ENCODE measurements around the gene RAB41.
"Not testable (repeated sequence)": the region's sequence is repeated elsewhere in the genome, so short reads cannot be mapped to it uniquely, and the experiment has no call there.

Gene RAB41

GRCh38 chrX:70281951-70282350 is at the start of gene RAB41:
TSS of gene RAB41 (plus strand) at chrX:70282172. CDS start at chrX:70282218, 46 bp downstream.
- no peak for DNase-seq

GRCh38 chrX:70234355-70234754 is 47.6 kb upstream of the RAB41 start, which contains the start of gene AWAT1:
TSS of gene AWAT1 (plus strand) at chrX:70234655. CDS start at chrX:70234696, 41 bp downstream.
- no peak for DNase-seq

GRCh38 chrX:70240751-70241150 is 41.2 kb upstream of the RAB41 start:
- no peak for DNase-seq

GRCh38 chrX:70241501-70241900 is 40.5 kb upstream of the RAB41 start:
- no peak for DNase-seq

GRCh38 chrX:70243601-70244000 is 38.4 kb upstream of the RAB41 start:
- DNase-seq, result not testable (repeated sequence)

- DNase-seq, result no peak
Observed at GRCh38 chrX:70244881-70245280, 37.1 kb upstream of the RAB41 start.

- no peak for DNase-seq
Observed at GRCh38 chrX:70247252-70247651, 34.7 kb upstream of the RAB41 start.

- DNase-seq, result no peak
Observed at GRCh38 chrX:70252491-70252890, 29.5 kb upstream of the RAB41 start.

- peak; percentile 36 for DNase-seq
Observed at GRCh38 chrX:70253377-70254062, 28.5 kb upstream of the RAB41 start.

- no peak for DNase-seq
Observed at GRCh38 chrX:70254063-70254400, 27.9 kb upstream of the RAB41 start.

GRCh38 chrX:70254909-70255308 is 27.1 kb upstream of the RAB41 start:
- DNase-seq, result no peak

GRCh38 chrX:70255452-70255851 is 26.5 kb upstream of the RAB41 start:
- no peak for DNase-seq

GRCh38 chrX:70257423-70258288 is 24.3 kb upstream of the RAB41 start:
- DNase-seq, result no peak

- no peak for DNase-seq
Observed at GRCh38 chrX:70260104-70260503, 21.9 kb upstream of the RAB41 start, which contains the start of gene P2RY4. TSS of gene P2RY4 (minus strand) at chrX:70260204. CDS start at chrX:70259624, 580 bp downstream.

- peak; percentile 68 for DNase-seq
Observed at GRCh38 chrX:70262952-70263567, 18.9 kb upstream of the RAB41 start.

GRCh38 chrX:70264784-70265183 is 17.2 kb upstream of the RAB41 start:
- DNase-seq, result no peak

- DNase-seq, result no peak
Observed at GRCh38 chrX:70268034-70268433, 13.9 kb upstream of the RAB41 start, which contains the start of gene ARR3. TSS of gene ARR3 (plus strand) at chrX:70268334. CDS start at chrX:70269386, 1,052 bp downstream.

GRCh38 chrX:70274029-70274428 is 7.9 kb upstream of the RAB41 start:
- not testable (repeated sequence) for DNase-seq

- no peak for DNase-seq
Observed at GRCh38 chrX:70279081-70279480, 2.9 kb upstream of the RAB41 start.

- DNase-seq, result no peak
Observed at GRCh38 chrX:70280573-70280972, 1.4 kb upstream of the RAB41 start.

- no peak for DNase-seq
Observed at GRCh38 chrX:70289168-70289792, 7.3 kb downstream of the RAB41 start.

- peak; percentile 80 for DNase-seq
Observed at GRCh38 chrX:70289793-70290770, 8.1 kb downstream of the RAB41 start, which contains the start of the genes KIF4A and PDZD11. TSS of gene KIF4A (plus strand) at chrX:70290104. CDS start at chrX:70290459, 355 bp downstream. TSS of gene PDZD11 (minus strand) at chrX:70289927. CDS start at chrX:70289341, 586 bp downstream.

Data from NCI-H1436 (cell line).